ENCODE measurements around the gene NAV3. TPM values are rescaled to one million over a fixed set of nuclear protein-coding genes. Genes with fewer than 3 reads are reported as not detected.

Gene NAV3
- 2.0 and 4.1 TPM in 2 replicates for total RNA-seq (2022)
- Bru-seq, nascent RNA, result percentile 37 among the genes with signal in this experiment
- percentile 27 among the genes with signal in this experiment for BruChase-seq, experiment 1, labeled RNA remaining after a 6-hour chase
- percentile 29 among the genes with signal in this experiment for BruChase-seq, experiment 2, labeled RNA remaining after a 2-hour chase
- long read RNA-seq, result 0 reads

- H3K4me3 Mint-ChIP-seq (ENCODE audit: low read depth, unreplicated experiment), result no peak within 1 kb of the TSS
- H3K4me1 Mint-ChIP-seq (ENCODE audit: low read depth, unreplicated experiment), result no peaks in the 10 kb centered on the region
- DNase-seq, result no peak
- no peak within 1 kb of the TSS for H3K27ac Mint-ChIP-seq (ENCODE audit: unreplicated experiment)
- no peak for TF ChIP-seq CTCF (IDR thresholded peaks at IDR 0.05; ENCODE audit: unreplicated experiment)
- H3K36me3 Mint-ChIP-seq (ENCODE audit: insufficient read depth, unreplicated experiment), result no peaks in the 10 kb centered on the region
- intact Hi-C loops (cut with micrococcal nuclease; ENCODE audit: unreplicated experiment), result no loop called here
- H3K9me3 Mint-ChIP-seq (ENCODE audit: low read depth, unreplicated experiment), result no peaks in the 10 kb centered on the region
- no TSS peak for BruUV-seq (replicated peaks)
- CTCF ChIA-PET, result interaction anchor here (0.5 to 1.1 kb wide), 3 partner anchors 13 to 66 kb away, joined by 3 read pairs; no protein-coding TSS in a partner anchor
- H3K27me3 Mint-ChIP-seq (ENCODE audit: unreplicated experiment), result no peaks in the 10 kb centered on the region
Measured at GRCh38 chr12:77830583-77831351, at the start of gene NAV3. NAV3 (plus strand) TSS chr12:77830894; CDS start chr12:77831462, 568 bp downstream.

GRCh38 chr12:77782034-77782433 lies 48.7 kb upstream of the NAV3 start:
- H3K9me3 Mint-ChIP-seq (ENCODE audit: low read depth, unreplicated experiment), result no peaks in the 10 kb centered on the region
- H3K27me3 Mint-ChIP-seq (ENCODE audit: unreplicated experiment), result no peaks in the 10 kb centered on the region

GRCh38 chr12:77782766-77783165 lies 47.9 kb upstream of the NAV3 start:
- no peak for TF ChIP-seq CTCF (IDR thresholded peaks at IDR 0.05; ENCODE audit: unreplicated experiment)
- BruUV-seq (replicated peaks), result no TSS peak
- Mint-ChIP-seq H3K4me3 (ENCODE audit: low read depth, unreplicated experiment) (no peak overlapping the region), H3K9me3 (ENCODE audit: low read depth, unreplicated experiment) (no peaks in the 10 kb centered on the region), H3K27me3 (ENCODE audit: unreplicated experiment) (no peaks in the 10 kb centered on the region), H3K4me1 (ENCODE audit: low read depth, unreplicated experiment) (no peaks in the 10 kb centered on the region), H3K36me3 (ENCODE audit: insufficient read depth, unreplicated experiment) (no peaks in the 10 kb centered on the region), H3K27ac (ENCODE audit: unreplicated experiment) (no peak overlapping the region)
- CTCF ChIA-PET, result no interaction called here
- no peak for DNase-seq
- intact Hi-C loops (cut with micrococcal nuclease; ENCODE audit: unreplicated experiment), result no loop called here

More at GRCh38 chr12:77782034-77782433, 48.7 kb upstream of the NAV3 start:
- H3K4me1 Mint-ChIP-seq (ENCODE audit: low read depth, unreplicated experiment), result no peaks in the 10 kb centered on the region
- CTCF ChIA-PET, result interaction anchor here (0.7 kb wide), 1 partner anchor 40 kb away, joined by 3 read pairs; no protein-coding TSS in a partner anchor
- no peak for TF ChIP-seq CTCF (IDR thresholded peaks at IDR 0.05; ENCODE audit: unreplicated experiment)
- H3K36me3 Mint-ChIP-seq (ENCODE audit: insufficient read depth, unreplicated experiment), result no peaks in the 10 kb centered on the region
- intact Hi-C loops (cut with micrococcal nuclease; ENCODE audit: unreplicated experiment), result no loop called here
- no peak overlapping the region for H3K27ac Mint-ChIP-seq (ENCODE audit: unreplicated experiment)
- no peak for DNase-seq
- no TSS peak for BruUV-seq (replicated peaks)
- no peak overlapping the region for H3K4me3 Mint-ChIP-seq (ENCODE audit: low read depth, unreplicated experiment)

- Mint-ChIP-seq H3K9me3 (ENCODE audit: low read depth, unreplicated experiment) (no peaks in the 10 kb centered on the region), H3K4me3 (ENCODE audit: low read depth, unreplicated experiment) (no peak overlapping the region), H3K36me3 (ENCODE audit: insufficient read depth, unreplicated experiment) (no peaks in the 10 kb centered on the region), H3K4me1 (ENCODE audit: low read depth, unreplicated experiment) (no peaks in the 10 kb centered on the region), H3K27ac (ENCODE audit: unreplicated experiment) (no peak overlapping the region), H3K27me3 (ENCODE audit: unreplicated experiment) (no peaks in the 10 kb centered on the region)
- intact Hi-C loops (cut with micrococcal nuclease; ENCODE audit: unreplicated experiment), result no loop called here
- TF ChIP-seq CTCF (IDR thresholded peaks at IDR 0.05; ENCODE audit: unreplicated experiment), result no peak
- no TSS peak for BruUV-seq (replicated peaks)
- CTCF ChIA-PET, result no interaction called here
- no peak for DNase-seq
Measured at GRCh38 chr12:77785211-77785610, 45.5 kb upstream of the NAV3 start.

All from Calu3 (cell line).